GM12878 (cell line): ENCODE results near the gene GNG5. TPM values are rescaled to one million over a fixed set of nuclear protein-coding genes. Genes with fewer than 3 reads are reported as not detected.

Experiments
- ATAC-seq: fragments of 200-7000 bp; cut with Tn5 transposase; 3 replicates; pipeline ENCODE4 v1.9.1; 2020; ENCODE audit warnings: mild to moderate bottlenecking, moderate library complexity
- BruUV-seq: library from RNA; stranded (reverse); fragments of 400-500 nt; replicated peaks from 2 replicates; lab custom pipeline; 2021; lab: Mats Ljungman, UMichigan
- CTCF ChIA-PET: fragments of 300-600 bp; sonication (Branson Sonifier 250); formaldehyde crosslinking; extraction: SDS; loops from one replicate; lab custom pipeline; 2021; ENCODE audit warnings: inconsistent platforms; lab: Yijun Ruan, JAX
- POLR2A ChIA-PET: fragments of 350-600 bp; formaldehyde crosslinking; extraction: SDS; loops from one replicate; lab custom pipeline; 2021; ENCODE audit warnings: inconsistent platforms; lab: Charles Lee
- RAD21 ChIA-PET: fragments of 300-600 bp; sonication (Branson Sonifier 250); formaldehyde crosslinking; loops from one replicate; lab custom pipeline; 2023; ENCODE audit warnings: antibody characterized with exemption; ENCODE audit not compliant: unreplicated experiment; lab: Charles Lee
- SMC1A ChIA-PET: fragments of 300-600 bp; sonication (Branson Sonifier 250); formaldehyde crosslinking; loops from one replicate; lab custom pipeline; 2023; ENCODE audit not compliant: unreplicated experiment, uncharacterized antibody; lab: Charles Lee
- DNase-seq: peaks from one replicate; pipeline ENCODE4 v3.0.0-alpha.2; 2011; ENCODE audit warnings: low read depth, low spot score
- FAIRE-seq: peaks from 3 replicates; lab custom pipeline; 2011; peaks lifted over from hg19 to GRCh38; lab: Jason Lieb, UNC
- H2AFZ ChIP-seq: 2 replicates; pipeline ENCODE4 v1.6.0; 2011; ENCODE audit warnings: low read depth, low read length, control low read depth; ENCODE audit not compliant: control insufficient read depth
- H3K27ac ChIP-seq: 2 replicates; pipeline ENCODE4 v1.5.1; 2011; ENCODE audit warnings: control low read depth; ENCODE audit not compliant: control insufficient read depth, insufficient read depth
- H3K27me3 ChIP-seq, 2 experiments: replicated peaks in 1 of 2; 2 replicates each; pipeline versions ENCODE4 v1.6.0 to v1.6.1; 2011; ENCODE audit warnings: low read length in 1 of 2; ENCODE audit not compliant: control insufficient read depth in 2 of 2, insufficient read depth in 2 of 2
- H3K36me3 ChIP-seq, 2 experiments: 2 replicates each; pipeline ENCODE4 v1.5.1; 2011; ENCODE audit warnings: low read length in 1 of 2; ENCODE audit not compliant: control insufficient read depth in 2 of 2, insufficient read depth in 2 of 2
- H3K4me1 ChIP-seq: 2 replicates; pipeline ENCODE4 v1.6.1; 2011; ENCODE audit warnings: mild to moderate bottlenecking, low read length, moderate library complexity, mixed read lengths; ENCODE audit not compliant: control insufficient read depth, insufficient read depth
- H3K4me2 ChIP-seq: 2 replicates; pipeline ENCODE4 v1.6.0; 2011; ENCODE audit warnings: control low read depth; ENCODE audit not compliant: control insufficient read depth, insufficient read depth
- H3K4me3 ChIP-seq: fragments of 200-600 bp; sonication (generic); 2 replicates; pipeline ENCODE4 v1.5.1; 2016
- H3K79me2 ChIP-seq: 2 replicates; pipeline ENCODE4 v1.6.0; 2011; ENCODE audit warnings: low read length; ENCODE audit not compliant: control insufficient read depth, insufficient read depth
- H3K9ac ChIP-seq: 2 replicates; pipeline ENCODE4 v1.8.0; 2011; ENCODE audit warnings: low read length, control low read depth, mixed read lengths; ENCODE audit not compliant: control insufficient read depth, insufficient read depth
- H3K9me3 ChIP-seq: replicated peaks from 3 replicates; pipeline ENCODE4 v1.5.1; 2011; ENCODE audit warnings: mild to moderate bottlenecking, low read length; ENCODE audit not compliant: control insufficient read depth, insufficient read depth
- H4K20me1 ChIP-seq: 2 replicates; pipeline ENCODE4 v1.6.0; 2011; ENCODE audit not compliant: control insufficient read depth, insufficient read depth
- ASH2L ChIP-seq: fragments of 300-600, 200-600 bp; sonication (generic); IDR thresholded peaks from 2 replicates; pipeline ENCODE4 v1.6.1; 2017; ENCODE audit warnings: low read depth, mild to moderate bottlenecking, borderline replicate concordance
- GABPA ChIP-seq: IDR thresholded peaks from 2 replicates; pipeline ENCODE4 v1.6.1; 2014; ENCODE audit warnings: antibody characterized with exemption, low read depth, mild to moderate bottlenecking, inconsistent platforms
- MYB ChIP-seq: fragments of 150-350 bp; IDR thresholded peaks from 2 replicates; pipeline ENCODE4 v1.6.1; 2014; ENCODE audit warnings: mild to moderate bottlenecking, low read depth, low read length, borderline replicate concordance
- NBN ChIP-seq: fragments of 450-650 bp; IDR thresholded peaks from 2 replicates; pipeline ENCODE4 v1.6.1; 2016
- NR2F1 ChIP-seq: fragments of 450-650 bp; conservative IDR thresholded peaks from 2 replicates; pipeline ENCODE4 v1.6.1; 2017; ENCODE audit warnings: mild to moderate bottlenecking
- RCOR1 ChIP-seq: conservative IDR thresholded peaks from 2 replicates; pipeline ENCODE4 v1.6.1; 2012; ENCODE audit warnings: low read depth, low read length, improper control_type of control experiment
- TARDBP ChIP-seq: IDR thresholded peaks from 2 replicates; pipeline ENCODE4 v1.6.1; 2016; ENCODE audit warnings: borderline replicate concordance
- ZBTB33 ChIP-seq: fragments of 450-650 bp; IDR thresholded peaks from 2 replicates; pipeline ENCODE4 v1.6.1; 2017; ENCODE audit warnings: mild to moderate bottlenecking
- WGBS: methylation state at CpG from one replicate; pipeline ENCODE4 v1.1.6; 2016; ENCODE audit warnings: low lambda C conversion rate; ENCODE audit not compliant: insufficient replicate concordance, insufficient coverage; ENCODE audit errors: missing lambda C conversion rate; 5-methylcytosine and 5-hydroxymethylcytosine counted together
- in situ Hi-C: fragments of 300-500 bp; cut with MboI; formaldehyde crosslinking; loops from 9 replicates; pipeline ENCODE4 v1.14.3; 2018; ENCODE audit warnings: mixed read lengths
- intact Hi-C: fragments of 100-400 bp; cut with micrococcal nuclease; formaldehyde crosslinking; loops from one replicate; pipeline ENCODE4 v1.14.2; 2022; ENCODE audit not compliant: unreplicated experiment
- polyA plus RNA-seq, 11 experiments: library from polyadenylated mRNA; depleted of rRNA in 4 of 11; unstranded in 6 of 11; stranded (reverse) in 5 of 11; fragments of >200 nt; fragmentation: Nextera tagmentation in 4 of 11; fragmentation: Illumina TruSeq in 1 of 11; extraction: Ambion mirVana in 4 of 11; extraction: Trizol in 1 of 11; gene quantifications; 1 replicate in 1 of 11; 2 replicates in 10 of 11; pipeline versions ENCODE4 v1.2.1 to v1.2.3, GENCODE V29; 2011 to 2016; ENCODE audit warnings: inconsistent platforms in 2 of 11, missing spikeins in 2 of 11, low read depth in 1 of 11
- total RNA-seq, 4 experiments: library from RNA; depleted of rRNA in 3 of 4; stranded (reverse); fragments of >200 nt in 3 of 4; fragmentation: Illumina TruSeq in 1 of 4; extraction: Trizol in 1 of 4; gene quantifications; 2 replicates each; pipeline versions ENCODE4 v1.2.1 to v1.2.3, GENCODE V29; 2013 to 2021

Gene GNG5
- total and polyA plus RNA-seq, 10 of the 15 experiments (the other 5 are each of a cell fraction or from before 2014, with no cell fraction given) = 69.8 to 613 (median 203) TPM

DNA sequence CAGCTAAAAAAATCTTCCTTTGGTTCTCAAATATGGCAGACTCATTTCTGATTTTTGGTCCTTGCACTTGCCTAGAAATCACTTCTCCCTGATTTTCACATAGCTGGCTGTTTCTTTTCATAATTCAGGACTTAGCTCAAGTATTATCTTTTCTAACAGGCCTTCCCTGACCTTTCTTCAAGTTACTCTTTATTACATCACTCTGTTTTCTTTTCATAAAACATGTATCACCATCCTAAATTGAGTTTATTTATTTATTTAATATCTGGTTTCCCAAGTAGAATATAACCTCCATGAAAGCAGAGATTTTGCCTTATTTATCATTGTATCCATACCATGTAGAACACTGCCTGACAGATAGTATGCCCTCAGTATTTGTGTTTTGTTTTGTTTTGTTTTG, 18.2 kb upstream of the GNG5 start:
- Histone ChIP-seq H3K4me2 (no peak overlapping the region), H2AFZ (no peak overlapping the region), H3K79me2 (no peaks in the 10 kb centered on the region), H3K4me1 (no peaks in the 10 kb centered on the region), H3K9me3 (peaks cover 3% of the 10 kb centered on the region; the same call in 1 of the 3 replicates), H3K27me3 (no peaks in the 10 kb centered on the region), H3K27ac (no peak overlapping the region), H3K4me3 (no peak overlapping the region), H3K36me3 (no peaks in the 10 kb centered on the region), H4K20me1 (no peaks in the 10 kb centered on the region), H3K9ac (no peak overlapping the region)
- ATAC-seq = no peak
- in situ Hi-C loops = no loop called here
- CTCF ChIA-PET = interaction anchor here (0.9 kb wide), 1 partner anchor 16 kb away, joined by 3 read pairs; no protein-coding TSS in a partner anchor
- POLR2A ChIA-PET = no interaction called here
- SMC1A ChIA-PET = interaction anchor here (0.9 kb wide), 1 partner anchor 9 kb away, joined by 3 read pairs; no protein-coding TSS in a partner anchor
- TF ChIP-seq ASH2L = no peak
- no peak for TF ChIP-seq TARDBP
- no peak for TF ChIP-seq RCOR1
- no peak for TF ChIP-seq GABPA
- TF ChIP-seq NBN = no peak
- no peak for TF ChIP-seq MYB
- no peak for TF ChIP-seq NR2F1
- intact Hi-C loops = no loop called here
- RAD21 ChIA-PET = no interaction called here
- no peak for DNase-seq
- no TSS peak for BruUV-seq
- no peak for FAIRE-seq

DNA sequence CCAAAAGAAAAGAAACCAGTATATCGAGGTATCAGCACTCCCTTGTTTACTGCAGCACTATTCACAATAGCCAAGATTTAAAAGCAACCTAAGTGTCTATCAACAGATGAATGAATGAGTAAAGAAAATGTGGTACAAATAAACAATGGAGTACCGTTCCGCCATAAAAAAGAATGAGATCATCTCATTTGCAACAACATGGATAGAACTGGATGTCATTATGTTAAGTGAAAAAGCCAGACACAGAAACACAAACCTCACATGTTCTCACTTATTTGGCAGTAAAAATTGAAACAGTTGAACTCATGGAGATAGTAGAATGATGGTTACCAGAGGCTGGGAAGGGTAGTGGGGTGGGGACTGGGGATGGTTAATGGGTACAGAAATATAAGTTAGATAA, 4.3 kb upstream of the GNG5 start:
- in situ Hi-C loops (no loop called here), intact Hi-C loops (no loop called here)
- no peak overlapping the region for H3K4me3 ChIP-seq
- peaks cover 12% of the 10 kb centered on the region for H3K79me2 ChIP-seq
- ChIA-PET SMC1A (interaction anchor here (1.2 kb wide), 1 partner anchor 63 kb away, joined by 4 read pairs; no protein-coding TSS in a partner anchor), RAD21 (no interaction called here), CTCF (no interaction called here), POLR2A (no interaction called here)
- ATAC-seq = no peak
- H3K27me3 ChIP-seq = no peaks in the 10 kb centered on the region
- no peaks in the 10 kb centered on the region for H4K20me1 ChIP-seq
- H3K36me3 ChIP-seq = no peaks in the 10 kb centered on the region; a peak in 1 of 4 replicates
- FAIRE-seq = no peak
- H3K4me2 ChIP-seq = no peak overlapping the region
- no peak overlapping the region for H2AFZ ChIP-seq
- BruUV-seq = no TSS peak
- WGBS = 100% methylated on average over 3 of the region's 3 CpGs
- no peak overlapping the region for H3K9ac ChIP-seq
- no peak for DNase-seq
- H3K9me3 ChIP-seq = peaks cover 2% of the 10 kb centered on the region; the same call in 1 of the 3 replicates
- no peaks in the 10 kb centered on the region for H3K4me1 ChIP-seq
- no peak overlapping the region for H3K27ac ChIP-seq
- no peak for TF ChIP-seq ZBTB33
